NCI-H748 treated with DMSO at 0.1 percent for 48 hours (cell line): Measurements from ENCODE around the gene SMARCB1.

Source experiments
- DNase-seq: peaks from one replicate; lab custom pipeline; 2025; lab: John Stamatoyannopoulos, UW

SMARCB1 gene

DNA sequence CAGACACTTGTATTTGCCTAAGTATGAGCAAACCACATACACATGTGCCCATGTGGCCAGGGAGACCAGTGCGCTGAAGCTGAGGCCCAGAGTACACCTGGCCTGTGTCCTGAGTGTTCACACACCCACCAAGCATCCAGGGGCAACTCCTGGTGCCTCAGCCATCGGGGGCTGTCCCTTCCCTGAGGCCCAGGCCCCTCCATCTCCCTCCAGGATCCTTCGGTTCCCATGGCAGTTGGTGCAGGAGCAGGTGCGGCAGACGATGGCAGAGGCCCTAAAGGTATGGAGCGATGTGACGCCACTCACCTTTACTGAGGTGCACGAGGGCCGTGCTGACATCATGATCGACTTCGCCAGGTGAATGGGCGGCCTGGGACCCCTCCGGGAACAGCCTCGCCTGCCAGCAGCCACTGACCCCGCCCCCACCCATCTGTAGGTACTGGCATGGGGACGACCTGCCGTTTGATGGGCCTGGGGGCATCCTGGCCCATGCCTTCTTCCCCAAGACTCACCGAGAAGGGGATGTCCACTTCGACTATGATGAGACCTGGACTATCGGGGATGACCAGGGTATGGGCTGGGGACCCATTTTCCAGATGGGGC is 6.5 kb upstream of the SMARCB1 start:
- no peak for DNase-seq

DNA sequence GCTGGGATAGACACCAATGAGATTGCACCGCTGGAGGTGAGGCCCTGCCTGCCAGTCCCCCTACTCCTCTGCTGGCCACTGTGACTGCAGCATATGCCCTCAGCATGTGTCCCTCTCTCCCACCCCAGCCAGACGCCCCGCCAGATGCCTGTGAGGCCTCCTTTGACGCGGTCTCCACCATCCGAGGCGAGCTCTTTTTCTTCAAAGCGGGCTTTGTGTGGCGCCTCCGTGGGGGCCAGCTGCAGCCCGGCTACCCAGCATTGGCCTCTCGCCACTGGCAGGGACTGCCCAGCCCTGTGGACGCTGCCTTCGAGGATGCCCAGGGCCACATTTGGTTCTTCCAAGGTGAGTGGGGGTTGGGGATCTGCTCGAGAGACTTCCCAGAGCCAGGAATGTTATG is 5.7 kb upstream of the SMARCB1 start:
- no peak for DNase-seq

DNA sequence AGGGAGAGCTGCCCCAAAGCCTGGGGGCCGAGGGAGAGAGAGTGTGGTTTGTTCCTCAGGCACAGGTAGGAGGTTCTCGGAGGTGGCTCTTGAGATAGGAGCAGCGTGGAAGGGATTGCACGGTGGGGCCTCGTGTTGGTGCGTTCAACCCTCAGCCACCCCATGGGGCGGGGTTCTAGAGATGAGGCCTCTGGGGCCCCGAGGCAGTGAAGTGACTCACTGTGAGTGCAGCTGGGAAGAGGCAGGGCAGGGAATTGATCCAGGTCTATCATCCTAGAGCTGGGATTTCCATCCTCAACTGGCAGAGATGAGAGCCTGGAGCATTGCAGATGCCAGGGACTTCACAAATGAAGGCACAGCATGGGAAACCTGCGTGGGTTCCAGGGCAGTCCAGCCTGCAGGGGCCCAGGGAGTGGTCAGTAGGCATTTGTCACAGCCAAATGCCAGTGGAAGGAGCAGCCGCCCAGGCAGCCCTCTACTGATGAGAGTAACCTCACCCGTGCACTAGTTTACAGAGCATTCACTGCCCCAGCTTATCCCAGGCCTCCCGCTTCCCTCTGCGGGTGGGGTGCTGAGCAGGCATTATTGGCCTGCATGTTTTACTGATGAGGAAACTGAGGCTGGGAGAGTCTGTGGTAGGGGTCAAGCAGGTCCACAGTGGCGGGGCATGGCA is 5.1 kb upstream of the SMARCB1 start:
- no peak for DNase-seq

DNA sequence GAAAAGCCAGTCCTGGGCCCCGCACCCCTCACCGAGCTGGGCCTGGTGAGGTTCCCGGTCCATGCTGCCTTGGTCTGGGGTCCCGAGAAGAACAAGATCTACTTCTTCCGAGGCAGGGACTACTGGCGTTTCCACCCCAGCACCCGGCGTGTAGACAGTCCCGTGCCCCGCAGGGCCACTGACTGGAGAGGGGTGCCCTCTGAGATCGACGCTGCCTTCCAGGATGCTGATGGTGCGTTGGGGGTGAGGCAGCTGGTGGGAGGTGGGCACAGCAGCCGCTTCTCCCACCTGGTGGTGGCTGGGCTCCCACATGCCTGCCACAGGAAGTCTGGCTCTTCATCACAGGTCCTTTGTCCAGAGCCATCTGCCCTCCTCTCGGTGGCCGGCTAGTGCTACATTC is 4.5 kb upstream of the SMARCB1 start:
- no peak for DNase-seq

DNA sequence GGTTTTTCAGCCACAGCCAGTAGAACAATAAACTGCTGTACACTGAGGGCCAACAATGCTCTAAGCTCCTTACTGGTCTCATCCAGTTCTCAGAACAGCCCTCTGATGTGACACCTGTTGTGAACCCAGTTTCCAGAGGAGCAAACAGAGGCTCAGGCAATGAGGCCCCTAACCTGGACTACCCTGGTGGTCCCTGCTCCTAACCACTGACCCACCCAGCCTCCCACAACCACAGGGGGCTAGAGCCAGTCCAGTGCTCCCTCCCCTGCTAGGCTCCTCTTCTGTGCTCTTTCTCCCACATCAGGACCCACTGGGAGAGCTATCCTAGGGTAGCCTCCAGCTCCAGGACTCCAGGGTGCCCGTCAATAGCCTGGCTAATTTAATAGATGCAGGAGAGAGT is 4.1 kb upstream of the SMARCB1 start:
- DNase-seq, result no peak

DNA sequence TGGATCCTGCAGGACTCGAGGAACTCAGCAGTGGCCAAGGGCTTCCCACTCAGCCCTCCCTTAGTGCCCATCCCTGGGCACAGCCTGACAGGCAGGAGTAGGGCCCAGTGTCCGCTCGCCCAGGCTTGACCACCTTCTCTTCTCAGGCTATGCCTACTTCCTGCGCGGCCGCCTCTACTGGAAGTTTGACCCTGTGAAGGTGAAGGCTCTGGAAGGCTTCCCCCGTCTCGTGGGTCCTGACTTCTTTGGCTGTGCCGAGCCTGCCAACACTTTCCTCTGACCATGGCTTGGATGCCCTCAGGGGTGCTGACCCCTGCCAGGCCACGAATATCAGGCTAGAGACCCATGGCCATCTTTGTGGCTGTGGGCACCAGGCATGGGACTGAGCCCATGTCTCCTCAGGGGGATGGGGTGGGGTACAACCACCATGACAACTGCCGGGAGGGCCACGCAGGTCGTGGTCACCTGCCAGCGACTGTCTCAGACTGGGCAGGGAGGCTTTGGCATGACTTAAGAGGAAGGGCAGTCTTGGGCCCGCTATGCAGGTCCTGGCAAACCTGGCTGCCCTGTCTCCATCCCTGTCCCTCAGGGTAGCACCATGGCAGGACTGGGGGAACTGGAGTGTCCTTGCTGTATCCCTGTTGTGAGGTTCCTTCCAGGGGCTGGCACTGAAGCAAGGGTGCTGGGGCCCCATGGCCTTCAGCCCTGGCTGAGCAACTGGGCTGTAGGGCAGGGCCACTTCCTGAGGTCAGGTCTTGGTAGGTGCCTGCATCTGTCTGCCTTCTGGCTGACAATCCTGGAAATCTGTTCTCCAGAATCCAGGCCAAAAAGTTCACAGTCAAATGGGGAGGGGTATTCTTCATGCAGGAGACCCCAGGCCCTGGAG is 3.3 kb upstream of the SMARCB1 start:
- DNase-seq, result no peak

DNA sequence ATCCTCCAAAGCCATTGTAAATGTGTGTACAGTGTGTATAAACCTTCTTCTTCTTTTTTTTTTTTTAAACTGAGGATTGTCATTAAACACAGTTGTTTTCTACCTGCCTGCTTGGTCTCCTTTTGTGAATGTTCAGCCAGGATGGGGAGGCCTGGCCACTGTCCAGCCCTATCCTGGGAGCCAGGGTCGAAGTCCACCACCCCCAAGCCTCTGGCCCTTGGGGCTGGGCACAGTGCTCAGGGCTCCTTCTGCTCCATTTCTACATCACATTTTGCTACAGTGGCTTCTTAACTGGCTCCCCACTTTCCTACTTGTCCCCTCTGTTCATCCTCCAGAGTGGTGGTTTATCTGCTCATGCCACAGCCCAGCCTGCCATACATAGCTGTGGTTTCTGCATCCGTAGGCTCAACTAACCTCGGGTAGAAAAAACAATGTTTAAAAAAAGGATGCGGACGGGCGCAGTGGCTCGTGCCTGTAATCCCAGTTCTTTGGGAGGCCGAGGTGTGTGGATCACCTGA is 2.5 kb upstream of the SMARCB1 start:
- no peak for DNase-seq

DNA sequence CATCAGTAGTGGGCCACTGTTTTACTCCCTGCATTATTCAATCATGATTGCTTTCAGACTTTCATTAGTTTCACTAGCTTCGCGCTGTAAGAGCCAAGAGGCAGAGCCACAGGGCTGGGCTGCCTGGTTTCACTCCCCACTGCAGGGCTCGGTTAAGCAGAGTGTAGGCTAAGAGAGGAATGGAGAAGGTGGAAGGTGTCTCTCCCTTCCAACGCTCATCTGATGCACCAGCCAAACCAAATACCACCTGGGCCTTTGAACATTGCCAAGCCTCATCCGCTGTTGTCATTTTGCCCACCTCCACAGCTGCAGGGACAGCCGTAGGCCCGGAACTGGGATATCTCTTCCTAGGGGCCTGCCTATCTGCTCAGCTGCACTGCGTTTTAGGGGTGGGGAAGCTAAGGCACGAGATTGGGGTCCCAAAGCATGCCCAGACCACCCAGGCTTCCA is 480 bp upstream of the SMARCB1 start:
- no peak for DNase-seq

DNA sequence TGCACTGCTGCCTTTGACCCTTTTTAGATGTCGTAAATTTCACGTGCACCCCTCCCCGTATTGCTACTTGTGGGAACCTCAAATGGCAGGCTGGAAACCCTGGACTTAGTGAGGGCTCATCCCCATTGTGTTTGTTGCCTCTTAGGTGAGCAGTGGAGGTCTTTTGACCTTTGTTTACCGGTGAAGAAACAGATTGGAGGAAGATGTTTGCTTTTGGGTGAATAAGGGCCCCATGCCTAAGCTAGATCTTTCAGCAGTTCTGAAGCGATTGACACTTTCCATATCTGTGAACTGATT is 782 bp downstream of the SMARCB1 start:
- DNase-seq, result no peak

DNA sequence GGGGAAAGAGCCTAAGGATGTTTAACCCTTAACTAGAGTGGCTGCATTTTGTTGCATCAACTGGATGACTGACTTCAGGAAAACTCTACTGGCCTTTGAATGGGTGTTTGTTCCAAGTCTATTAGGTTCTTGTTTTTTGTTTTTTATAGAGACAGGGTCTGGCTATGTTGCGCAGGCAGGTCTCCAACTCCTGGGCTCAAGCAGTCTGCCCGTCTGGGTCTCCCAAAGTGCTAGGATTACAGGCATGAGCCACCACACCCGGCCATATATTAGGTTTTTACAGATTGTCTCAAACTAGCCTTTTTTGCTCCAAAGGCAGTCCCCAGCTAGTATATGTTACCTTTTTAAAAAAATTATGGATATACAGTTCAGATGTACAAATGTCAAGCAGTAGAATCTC is 1.1 kb downstream of the SMARCB1 start:
- no peak for DNase-seq

DNA sequence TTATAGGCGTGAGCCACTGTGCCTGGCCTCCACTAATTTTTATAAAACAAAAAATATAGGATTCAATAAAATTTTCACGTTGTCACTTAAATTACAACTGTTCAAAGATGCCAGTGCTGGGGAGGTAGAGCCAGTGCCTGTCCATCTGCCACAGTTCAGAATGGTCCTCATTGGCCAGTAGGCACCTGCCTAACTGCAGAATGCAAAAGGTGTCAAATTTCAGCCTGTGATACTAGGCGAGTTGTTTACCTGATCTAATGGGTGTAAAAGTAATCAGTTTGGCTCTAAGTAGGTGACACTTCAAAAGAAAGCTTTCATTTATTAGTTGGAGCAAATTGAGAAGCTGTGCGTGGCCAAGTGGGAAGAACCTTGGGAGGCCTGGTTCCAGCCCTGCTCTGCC is 2.4 kb downstream of the SMARCB1 start:
- peak; percentile 27 for DNase-seq

DNA sequence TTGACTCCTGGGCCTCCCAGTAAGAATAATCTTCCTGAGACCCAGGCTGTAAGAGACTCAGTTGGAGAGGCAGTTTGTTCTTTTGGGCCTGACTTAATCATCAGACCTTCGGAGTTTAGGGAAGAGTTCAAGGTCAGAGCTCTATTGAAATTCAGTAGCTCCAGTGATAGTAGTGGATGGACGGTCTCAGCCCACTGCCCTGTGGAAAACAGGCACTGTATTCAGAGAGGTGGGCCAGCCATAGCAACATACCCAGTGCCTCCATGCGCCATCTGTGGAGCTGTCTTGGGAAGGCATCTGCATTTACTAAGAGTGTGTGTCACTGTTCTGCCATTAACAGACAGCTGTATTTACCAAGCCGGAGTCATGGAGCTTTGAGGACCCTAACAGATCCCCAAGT is 2.9 kb downstream of the SMARCB1 start:
- no peak for DNase-seq

DNA sequence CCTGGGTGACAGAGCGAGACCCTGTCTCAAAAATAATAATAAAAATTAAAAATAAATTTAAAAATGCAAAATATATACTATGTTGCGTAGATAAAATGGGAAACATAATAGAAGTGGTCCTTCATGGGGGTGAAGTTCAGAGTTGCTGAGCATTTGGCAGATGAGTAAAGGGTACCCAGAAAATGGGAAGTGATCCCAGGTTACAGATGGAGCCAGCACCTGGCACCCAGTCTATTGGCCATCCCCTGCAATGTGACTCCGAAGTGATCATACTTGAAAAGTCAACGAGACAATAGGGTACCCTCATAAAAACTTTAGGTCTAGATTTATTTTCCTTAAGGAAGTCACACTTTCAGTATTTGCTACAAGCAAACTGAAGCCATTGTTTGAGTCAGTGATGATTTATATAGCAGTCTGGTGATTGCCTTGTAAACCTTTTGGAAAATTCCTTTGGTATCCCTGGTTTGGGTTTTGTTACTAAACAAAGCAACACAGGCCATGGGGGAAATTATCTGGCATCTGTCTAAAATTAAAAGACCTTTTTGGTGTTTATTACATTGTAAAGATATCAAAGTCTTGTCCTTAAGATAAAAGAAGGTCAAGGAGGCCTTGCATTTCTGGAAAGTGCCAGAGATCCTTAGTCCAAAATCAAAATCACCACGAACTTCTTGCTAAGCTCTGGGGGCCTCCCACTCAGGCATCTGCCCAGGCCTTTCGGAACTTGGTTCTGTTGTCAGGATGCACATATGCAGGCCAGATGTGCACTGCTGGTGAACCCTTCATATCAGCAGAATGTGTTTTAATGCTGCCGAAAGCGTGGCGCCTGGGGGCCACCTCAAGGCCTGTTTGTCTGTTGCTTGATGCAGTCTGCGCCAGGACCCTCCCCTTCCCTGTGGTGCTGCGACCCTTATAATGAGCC is 4.3 kb downstream of the SMARCB1 start:
- no peak for DNase-seq

DNA sequence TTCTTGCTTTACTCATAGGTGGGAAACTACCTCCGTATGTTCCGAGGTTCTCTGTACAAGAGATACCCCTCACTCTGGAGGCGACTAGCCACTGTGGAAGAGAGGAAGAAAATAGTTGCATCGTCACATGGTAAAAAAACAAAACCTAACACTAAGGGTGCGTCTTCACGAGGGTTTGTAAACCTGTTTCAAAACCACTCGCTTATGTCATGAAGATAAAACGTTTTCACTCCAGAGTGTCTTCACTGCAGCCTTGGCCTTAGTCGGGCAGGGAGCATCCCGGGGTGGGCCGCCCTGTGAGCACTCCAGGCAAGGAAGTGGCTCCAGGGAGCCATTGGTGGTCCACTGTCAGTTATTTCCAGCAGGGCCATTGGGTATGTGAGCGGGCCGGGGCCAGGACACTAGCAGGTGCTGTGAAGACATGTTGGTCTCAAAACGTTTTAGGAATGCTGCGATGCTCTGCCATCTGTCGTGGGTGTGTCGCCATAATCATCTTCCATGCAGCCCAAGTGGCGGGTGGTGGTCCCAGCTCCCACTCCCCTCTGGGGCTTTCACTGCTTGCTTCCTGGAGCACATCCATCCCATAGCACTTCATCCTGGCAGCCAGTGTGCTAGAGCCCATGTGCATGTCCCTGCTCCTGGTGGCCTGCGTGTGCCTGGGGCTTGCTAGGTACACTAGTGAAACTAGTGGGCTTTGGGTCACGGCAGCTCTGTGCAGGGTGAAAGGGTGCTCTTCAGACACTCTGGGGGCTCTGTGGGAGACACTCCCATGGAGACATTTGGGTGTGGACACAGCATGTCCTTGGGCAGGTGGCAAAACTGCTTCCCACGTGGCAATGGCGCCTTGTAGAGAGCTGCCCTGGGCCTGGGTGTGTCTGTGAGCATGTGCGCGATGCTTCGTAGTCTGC is 5.2 kb downstream of the SMARCB1 start:
- no peak for DNase-seq

DNA sequence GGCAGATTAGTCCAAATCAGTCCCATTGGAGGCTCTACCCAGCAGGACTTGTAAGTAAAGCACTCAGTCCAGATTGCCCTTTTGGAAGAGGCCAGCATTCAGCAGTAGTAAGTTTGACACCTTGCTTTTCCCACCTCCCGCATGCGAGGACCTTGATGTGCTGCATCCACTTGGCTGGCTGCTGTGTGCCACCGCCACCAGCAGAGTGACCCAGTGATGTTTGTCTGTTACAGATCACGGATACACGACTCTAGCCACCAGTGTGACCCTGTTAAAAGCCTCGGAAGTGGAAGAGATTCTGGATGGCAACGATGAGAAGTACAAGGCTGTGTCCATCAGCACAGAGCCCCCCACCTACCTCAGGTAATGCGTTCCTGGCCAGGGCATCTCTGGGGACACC is 6.6 kb downstream of the SMARCB1 start:
- no peak for DNase-seq

DNA sequence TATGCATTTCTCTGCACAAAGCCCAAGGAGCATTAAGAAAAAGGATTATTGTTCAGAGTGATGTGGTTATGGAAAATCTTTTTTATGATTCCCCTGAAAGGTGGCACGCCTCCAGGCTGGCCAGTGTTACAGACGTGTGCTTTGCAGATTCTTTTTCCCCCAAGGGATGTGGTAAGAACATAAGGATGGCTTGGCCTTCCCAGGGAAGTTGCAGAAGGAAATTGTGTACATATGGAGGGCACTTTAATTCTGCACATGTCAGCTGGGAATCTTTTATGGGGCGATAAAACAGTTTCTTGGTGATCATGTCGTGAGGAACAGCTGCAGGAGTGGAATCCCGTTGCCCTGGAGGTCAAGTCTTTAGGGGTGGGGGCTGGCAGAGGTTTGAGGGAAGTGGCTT is 9.7 kb downstream of the SMARCB1 start:
- DNase-seq, result no peak

DNA sequence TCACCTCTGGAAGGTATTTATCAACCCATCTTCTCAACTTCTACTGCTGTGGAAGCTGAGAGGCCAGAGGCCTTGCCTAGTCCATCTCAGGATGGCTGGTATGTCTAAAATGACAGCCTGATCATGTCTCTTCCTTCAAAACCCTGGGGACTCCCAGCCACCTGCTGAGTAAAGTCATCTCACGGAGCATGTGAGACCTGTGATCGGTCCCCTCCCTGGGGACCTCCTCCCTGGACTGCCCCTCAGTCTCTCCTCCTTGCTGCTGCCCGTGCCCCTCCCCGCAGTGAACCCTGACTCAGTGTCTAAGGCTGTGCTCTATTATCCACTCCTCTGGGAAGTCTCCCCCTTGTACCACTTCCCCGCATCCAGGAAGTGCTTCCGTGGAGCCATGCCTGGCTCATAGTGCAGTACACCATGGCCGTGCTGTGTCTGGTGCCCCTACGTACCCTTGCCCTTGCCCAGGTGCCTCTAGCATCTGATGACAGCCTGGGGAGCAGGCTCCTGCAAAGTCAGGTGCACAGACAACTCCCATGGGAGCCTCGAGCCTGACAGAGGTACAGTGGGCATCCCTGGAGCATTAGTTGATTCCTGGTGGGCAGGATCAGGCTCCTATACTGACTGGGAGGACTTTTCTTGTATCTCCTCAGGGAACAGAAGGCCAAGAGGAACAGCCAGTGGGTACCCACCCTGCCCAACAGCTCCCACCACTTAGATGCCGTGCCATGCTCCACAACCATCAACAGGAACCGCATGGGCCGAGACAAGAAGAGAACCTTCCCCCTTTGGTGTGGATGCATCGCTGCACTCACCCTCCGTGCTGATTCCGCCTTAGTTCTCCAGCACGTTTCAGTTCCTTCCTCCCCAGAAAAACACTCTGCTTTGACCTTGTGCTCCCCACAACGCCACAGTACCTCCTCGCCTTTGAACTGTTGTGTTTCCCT is 13.8 kb downstream of the SMARCB1 start:
- DNase-seq, result no peak

DNA sequence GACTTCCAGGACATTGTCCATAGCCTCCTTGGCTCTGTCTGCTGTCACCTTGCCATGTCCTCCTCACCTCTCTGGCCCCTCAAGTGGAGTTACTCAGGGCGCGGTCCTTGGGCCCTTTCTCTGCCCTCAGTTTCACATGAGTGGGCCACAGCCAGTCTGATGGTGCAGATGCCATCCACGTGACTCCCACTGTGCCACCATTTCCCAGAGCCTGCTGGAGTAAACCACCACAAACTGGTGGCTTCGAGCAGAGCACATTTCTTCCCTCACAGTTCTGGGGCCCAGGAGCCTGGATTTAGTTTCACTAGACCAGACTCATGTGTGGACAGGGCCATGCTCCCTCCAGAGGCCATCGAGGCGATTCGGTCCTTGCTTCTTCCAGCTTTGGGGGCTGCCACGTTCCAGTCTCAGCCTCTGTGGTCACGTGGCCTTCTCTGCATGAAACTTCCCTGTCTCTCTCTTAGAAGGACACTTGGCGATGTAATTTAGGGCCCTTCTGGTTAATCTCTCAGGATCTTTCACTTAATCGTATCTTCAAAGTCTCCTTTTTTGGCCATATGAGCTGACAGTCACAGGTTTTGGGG is 14.6 kb downstream of the SMARCB1 start:
- no peak for DNase-seq

DNA sequence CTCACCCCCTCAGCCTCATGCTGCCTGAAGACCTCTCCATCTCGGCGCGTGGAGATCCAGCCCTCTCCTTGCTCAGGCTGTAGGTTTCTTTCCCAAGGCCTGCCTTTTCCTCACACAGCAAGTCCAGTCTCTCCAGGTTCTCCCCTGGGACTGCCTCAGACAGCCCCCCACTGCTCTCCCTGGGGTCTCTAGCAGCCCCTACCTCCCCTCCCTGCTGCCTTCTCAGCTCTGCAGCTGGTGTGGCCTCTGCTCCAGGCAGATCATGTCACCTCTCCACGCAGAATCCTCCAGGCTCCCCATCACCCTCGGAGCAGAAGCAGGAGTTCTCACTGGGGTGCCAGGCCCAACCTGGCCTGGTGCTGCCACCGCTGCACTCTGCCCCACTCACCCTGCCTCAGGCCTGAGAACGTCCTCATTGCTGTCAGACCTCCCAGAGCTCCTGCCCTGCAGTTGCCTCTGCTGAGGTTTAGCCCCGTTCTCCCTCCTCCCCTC is 15.2 kb downstream of the SMARCB1 start:
- DNase-seq, result no peak
